HG03520 (cell line): ENCODE data around the gene DCAF12.
"Not testable (repeated sequence)": the region's sequence is repeated elsewhere in the genome, so short reads cannot be mapped to it uniquely, and the experiment has no call there.

Source experiments
- ATAC-seq: cut with Tn5 transposase; IDR thresholded peaks from one replicate; pipeline ENCODE4 v1.9.1; 2021; ENCODE audit warnings: mild to moderate bottlenecking, moderate library complexity; ENCODE audit not compliant: unreplicated experiment

The DCAF12 gene

DNA sequence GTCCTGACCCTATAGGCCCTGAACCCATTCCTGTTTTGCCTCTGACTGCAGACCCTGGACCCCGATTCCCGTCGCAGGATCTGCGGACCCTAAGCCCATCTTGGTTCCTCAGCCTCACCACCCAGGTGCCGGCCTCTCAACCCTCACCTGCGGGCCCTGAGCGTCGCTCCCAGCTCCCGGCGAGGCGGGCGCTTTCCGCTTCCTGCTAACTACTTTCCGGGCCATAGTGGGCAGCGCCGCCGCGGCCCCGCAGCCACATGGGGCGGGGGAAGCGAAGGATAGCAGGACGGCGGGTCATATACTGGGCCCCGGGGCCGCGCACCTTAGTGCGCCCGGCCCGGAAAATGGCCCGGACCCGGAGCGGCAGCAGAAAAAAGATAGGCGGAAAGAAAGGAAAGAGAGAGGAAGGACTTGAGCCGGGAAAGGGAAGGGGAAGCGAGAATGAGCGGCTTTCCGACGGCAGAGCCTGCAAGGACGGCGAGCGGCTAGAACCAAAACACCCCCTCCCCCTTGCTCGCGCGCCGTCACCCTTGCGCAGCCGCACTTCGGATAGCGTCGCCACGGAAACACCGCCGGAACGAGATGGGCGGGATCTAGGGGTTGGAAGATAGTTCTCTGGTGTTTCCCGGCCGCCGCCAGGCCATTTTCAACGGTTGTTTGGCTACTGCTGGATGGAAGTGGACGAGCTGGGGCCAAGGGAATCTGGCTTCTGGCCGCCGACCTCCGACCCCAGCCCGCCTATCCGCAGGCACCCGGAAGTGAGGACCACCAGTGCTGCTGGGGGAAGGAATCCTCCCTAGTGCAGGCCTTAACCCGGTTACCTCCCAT is at the start of gene DCAF12:
DCAF12 (minus strand) TSS at position 492 of the 828 bp plus-strand sequence; CDS start at position 225, 267 bp downstream.
- peak; percentile 71 for ATAC-seq

DNA sequence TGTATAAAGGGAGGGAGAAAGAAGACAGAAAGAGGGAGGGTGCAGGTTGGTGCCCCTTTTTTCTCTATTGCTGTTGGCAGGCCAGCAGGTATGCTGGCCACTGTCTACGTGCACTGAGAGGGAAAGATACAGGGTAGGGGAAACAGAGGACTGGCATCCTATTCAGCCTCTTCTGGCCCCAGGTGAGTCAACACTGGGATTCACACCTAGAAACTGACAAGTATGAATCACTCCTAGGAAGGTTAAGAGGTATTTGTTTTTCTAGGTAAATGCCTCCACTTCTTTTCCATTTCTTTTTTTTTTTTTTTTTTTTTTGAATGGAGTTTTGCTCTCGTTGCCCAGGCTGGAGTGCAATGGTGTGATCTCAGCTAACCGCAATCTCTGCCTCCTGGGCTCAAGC is 49.6 kb upstream of the DCAF12 start:
- no peak for ATAC-seq

DNA sequence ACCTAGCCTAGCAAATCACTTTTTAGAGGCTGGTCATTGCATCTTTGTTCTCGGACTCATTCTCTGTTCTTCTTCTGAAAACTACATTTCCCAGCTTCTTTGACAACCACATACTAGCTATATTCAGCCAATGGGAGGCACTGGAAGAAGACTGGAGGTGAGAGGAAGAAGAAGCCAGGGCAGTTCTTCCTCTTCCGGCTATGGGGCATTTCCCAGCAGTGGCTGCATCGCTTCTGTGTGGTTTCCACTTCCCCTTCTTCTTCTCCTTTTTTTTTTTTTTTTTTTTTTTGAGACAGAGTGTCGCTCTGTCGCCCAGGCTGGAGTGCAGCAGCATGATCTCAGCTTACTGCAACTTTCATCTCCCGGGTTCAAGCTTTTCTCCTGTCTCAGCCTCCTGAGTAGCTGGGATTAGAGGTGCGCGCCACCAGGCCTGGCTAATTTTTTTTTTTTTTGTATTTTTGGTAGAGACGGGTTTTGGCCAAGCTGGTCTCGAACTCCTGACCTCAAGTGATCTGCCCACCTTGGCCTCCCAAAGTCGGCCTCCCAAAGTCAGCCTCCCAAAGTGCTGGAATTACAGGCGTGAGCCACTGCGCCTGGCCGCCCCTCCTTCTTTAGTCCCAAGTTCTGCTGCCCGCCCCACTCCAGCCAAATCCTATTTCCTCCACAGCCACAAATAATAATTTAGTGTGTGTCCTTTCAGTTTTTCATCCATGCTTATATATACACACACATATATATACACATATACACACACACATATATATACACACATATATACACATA is 45.4 kb upstream of the DCAF12 start:
- ATAC-seq: no peak

DNA sequence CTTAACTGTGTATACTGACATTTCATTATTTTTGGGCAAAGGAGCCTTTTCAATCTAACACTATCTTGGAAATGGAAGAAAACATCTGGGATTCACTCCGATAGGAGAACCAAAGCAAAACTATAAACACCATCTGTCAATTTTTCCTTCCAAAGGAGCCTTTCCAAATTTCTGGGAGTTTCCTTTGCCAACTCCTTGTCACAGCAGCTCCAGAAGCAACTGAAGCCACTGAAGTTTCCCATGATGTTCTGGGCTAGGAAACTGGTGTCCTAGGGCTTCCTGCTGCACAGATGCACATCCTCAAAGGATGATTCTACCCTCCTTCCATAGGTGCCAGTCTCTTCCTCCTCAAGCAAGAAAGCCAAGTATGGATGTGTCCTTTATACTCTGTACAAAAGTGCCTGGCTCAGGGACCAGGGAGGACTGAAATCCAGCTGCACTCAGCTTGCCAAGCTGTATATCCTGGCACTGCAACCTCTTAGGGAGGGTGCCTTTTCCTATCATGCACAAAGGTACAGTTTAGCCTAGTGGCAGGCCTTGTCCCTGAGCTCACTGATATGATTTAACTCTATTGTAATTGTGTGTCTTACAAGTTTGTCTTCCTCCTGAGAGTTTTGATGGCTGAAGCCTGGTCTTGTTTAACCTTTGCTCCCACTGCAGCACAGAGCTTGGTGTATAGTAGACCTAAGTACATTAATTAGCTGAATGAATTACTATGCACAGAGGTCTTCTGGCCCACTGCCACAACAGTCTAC is 43.9 kb upstream of the DCAF12 start:
- ATAC-seq: no peak

DNA sequence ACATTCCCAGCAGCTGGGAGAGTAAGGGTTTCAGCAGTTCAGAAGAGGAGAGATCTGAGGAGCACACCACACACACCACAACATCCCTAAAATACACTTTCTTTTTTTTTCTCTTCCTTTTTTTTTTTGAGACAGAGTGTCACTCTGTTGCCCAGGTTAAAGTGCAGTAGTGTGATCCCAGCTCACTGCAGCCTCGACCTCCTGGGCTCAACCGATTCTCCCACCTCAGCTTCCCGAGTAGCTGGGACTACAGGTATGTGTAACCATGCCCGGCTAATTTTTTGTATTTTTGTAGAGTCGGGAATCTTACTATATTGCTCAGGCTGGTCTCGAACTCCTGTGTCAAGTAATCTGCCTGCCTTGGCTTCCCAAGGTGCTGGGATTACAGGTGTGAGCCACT is 42.6 kb upstream of the DCAF12 start:
- no peak for ATAC-seq

DNA sequence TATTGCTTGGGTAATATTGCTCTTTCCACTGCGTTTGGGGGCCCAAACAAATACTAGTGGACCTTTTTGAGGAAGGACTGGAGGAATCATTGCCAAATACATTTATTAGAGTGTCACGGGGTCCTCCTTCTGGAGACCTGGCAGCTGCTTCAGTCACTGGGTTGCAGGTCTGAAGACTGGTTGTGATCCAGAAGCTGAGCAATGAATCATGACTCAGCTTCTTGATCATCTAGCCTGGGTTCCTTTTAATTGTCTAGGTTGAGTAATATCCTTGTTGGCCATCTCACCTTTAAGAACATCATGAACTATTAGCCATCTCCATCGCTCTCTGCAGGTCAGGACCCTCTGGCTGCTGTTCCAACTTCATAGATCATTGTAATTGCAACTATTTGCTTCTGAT is 36.9 kb upstream of the DCAF12 start:
- ATAC-seq: no peak

DNA sequence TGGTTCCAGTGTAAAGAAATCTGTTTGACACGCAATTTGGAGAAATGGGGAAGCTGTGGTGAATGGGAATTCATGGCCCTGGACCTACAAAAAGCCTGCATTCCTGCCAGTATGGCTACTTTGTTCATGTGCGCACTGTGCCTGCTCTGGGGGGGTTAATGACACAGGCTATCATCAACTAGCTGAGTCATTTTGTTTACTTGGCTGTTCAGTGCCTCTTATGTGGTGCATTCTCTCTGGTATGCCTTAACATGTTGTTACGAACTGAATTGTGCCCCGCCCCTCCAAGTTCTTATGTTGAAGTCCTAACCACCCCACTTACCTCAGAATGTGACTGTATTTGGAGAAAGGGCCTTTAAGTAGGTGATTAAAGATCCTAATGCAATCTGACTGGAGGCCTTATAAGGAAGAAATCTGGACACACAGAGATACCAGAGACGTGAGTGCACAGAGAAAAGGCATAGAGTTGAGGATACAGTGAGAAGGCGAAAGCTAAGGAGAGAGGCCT is 31.9 kb upstream of the DCAF12 start:
- ATAC-seq: no peak

DNA sequence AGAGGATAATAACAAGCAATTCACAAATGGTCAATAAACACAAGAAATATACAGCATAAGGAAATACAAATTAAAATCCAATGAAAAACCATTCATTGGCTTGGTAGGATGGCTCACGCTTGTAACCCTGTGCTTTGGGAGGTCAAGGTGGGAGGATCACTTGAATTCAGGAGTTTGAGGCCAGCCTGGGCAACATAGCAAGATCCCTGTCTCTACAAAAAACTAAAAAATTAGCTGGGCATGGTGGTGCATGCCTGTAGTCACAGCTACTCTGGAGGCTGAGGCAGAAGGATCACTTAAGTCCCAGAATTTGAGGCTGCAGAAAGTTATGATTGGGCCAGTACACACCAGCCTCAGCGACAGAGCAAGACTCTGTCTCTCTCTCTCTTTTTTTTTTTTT is 31.4 kb upstream of the DCAF12 start:
- no peak for ATAC-seq

DNA sequence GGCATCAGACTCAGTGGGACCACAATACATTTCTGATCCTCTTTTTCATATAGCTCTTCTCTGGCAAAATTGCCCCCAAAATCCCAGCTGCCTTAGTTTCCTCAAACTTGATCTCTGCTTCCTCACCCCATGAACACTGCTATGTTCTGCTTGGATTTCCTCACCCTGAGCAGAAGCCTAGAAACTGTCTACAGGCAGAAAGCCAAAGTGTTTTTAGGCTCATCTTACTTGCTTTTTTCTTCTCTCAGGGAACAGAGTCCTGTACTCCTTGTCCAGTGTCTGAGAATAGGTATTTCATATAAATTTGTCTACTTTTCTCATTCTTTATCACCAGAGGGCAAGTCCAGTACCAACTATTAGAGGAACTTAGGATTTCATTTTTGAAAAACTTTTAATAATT is 30.8 kb upstream of the DCAF12 start:
- ATAC-seq: no peak

DNA sequence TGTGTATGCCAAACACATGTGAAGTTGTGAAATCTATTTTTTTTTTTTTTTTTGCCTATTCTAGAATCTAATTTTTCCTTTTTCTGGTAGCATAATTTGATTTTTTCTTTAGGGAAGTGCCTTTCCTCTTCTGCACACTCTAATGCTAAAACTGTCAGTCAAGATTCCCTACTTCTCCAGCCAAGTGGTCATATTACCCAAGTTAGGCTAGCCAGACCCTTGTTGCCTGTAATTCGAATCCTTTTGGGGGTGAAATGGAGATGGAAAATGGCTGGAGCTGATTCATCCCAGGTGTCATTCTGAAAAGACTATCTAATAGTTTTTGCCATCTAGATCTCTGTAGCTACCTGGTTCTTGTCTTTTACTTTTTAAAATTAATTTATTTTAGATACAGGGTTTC is 27.6 kb upstream of the DCAF12 start:
- ATAC-seq: no peak

DNA sequence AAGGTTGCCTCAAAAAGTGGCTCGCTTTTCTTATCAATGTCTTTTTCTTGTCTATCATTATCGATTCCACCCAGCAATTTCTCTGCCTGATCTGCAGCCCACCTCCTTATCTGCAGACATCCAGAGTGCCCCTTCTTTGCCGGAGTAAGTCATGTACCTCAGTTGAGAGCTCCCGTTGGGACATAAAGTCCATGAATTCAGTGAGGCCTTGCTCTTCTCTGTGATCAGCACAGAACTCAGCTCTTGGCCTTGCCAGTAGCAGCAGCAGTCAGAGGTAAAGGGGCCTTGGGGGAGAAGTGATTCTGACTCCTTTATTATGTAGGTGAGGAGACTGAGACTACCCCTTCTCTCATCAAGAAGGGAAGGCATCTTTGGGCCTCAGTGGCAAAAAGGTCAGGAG is 24.9 kb upstream of the DCAF12 start:
- ATAC-seq: no peak

DNA sequence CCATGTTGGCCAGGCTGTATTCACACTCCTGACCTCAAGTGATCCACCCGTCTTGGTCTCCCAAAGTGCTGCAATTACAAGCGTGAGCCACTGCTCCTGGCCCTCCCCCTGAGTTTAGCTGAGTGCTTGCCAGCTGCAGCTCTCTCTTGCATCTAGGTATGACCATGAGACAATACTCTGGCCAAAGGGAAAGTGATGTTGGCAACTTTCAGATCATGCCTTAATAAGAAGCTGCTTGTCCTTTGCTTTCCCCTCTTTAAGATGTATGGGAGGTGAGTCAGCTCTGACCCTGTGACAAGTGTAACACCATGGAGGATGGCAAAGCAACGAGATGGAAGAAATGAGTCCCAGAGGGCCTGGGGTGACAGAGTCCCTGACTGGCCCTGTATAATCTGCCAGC is 18.7 kb upstream of the DCAF12 start:
- ATAC-seq: no peak

DNA sequence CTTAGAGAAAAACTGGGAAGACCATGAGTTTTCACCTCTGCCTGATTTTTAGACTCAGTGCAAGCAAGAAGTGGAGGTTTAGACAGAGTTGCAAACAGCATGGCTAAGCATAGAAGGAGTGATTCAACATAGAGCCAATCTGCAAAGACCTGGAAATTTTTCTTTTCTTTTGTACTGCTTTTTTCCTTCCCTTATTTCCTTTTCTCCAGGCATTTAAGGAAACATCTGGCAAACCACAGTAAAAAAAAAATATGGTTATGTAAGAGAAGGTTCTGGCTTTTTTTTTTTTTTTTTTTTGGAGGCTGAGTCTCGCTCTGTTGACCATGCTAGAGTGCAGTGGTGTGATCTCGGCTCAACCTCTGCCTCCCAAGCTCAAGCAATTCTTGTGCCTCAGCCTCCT is 16.6 kb upstream of the DCAF12 start:
- ATAC-seq: no peak

DNA sequence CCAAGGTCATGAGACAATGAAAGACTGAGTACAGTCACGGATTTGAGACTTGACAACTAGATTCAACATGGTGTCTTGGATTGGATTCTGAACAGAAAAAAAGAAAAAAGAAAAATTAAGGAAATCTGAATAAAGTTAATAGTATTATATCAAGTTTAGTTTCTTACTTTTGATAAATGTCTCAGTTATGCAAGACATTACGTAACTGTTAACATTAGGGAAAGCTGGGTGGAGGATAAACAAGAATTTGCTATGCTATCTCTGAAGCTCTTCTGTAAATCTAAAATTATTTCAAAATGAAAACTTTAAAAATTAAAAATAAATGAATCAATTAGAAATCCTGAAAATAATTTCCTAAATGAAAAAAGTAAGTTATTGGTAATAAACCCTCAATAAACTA is 14.4 kb upstream of the DCAF12 start:
- no peak for ATAC-seq

DNA sequence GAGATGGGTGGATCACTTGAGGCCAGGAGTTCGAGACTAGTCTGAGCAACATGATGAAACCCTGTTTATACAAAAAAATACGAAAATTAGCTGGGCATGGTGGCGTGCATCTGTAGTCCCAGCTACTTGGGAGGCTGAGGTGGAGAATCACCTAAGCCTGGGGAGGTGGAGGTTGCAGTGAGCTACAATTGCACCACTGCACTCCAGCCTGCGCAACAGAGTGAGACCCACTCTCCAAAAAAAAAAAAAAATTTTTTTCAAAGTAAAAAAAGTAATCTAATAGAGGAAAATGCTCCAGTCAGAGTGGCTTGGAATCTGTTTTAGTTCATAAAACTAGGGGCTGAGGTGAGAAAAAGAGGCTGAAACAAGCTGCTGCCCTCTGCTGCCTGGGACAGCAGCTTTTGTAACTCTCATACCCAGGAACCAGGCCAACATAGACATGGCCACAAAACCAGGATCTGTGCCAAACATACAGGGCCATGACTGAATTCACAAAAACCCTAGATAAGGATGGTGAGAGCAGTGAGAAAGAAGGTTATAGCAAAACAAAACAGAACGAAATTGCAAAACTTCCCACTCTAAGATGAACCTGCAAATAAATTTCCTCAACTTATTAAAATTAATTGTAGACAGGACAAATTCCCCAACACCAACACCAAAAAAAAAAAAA is 13.1 kb upstream of the DCAF12 start:
- ATAC-seq: no peak

DNA sequence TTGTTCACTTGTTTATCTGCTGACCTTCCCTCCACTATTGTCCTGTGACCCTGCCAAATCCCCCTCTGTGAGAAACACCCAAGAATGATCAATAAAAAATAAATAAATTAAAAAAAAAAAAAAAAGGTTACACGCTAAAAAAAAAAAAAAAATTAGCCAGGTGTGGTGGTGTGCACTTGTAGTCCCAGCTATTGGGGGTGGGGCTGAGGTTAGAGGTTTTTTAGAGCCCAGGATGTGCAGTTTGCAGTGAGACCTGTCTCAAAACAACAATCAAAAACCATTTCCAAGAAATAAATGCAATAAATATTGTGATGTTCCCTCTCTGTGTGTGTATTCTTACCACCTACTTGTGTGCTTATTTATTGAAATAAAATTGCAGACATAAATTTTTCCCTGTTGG is 12.1 kb upstream of the DCAF12 start:
- not testable (repeated sequence) for ATAC-seq

DNA sequence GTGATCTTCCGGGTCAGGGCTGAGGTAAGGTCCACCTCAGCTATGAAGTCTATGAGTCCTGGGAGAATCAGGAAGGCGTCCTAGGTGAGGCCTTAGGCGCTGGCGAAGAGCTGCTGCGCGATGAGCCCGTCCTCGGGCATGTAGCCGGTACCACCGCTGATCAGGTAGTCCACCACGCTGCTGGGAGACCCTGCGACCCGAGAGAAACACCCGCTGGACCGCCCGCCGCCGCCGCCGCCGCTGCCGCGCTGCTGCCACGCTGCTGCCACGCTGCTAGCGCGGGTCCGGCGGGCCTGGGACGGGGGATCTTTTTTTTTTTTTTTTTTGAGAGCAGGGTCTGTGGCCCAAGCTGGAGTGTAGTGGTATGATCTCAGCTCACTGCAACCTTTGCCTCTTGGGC is 8.0 kb upstream of the DCAF12 start:
- no peak for ATAC-seq

DNA sequence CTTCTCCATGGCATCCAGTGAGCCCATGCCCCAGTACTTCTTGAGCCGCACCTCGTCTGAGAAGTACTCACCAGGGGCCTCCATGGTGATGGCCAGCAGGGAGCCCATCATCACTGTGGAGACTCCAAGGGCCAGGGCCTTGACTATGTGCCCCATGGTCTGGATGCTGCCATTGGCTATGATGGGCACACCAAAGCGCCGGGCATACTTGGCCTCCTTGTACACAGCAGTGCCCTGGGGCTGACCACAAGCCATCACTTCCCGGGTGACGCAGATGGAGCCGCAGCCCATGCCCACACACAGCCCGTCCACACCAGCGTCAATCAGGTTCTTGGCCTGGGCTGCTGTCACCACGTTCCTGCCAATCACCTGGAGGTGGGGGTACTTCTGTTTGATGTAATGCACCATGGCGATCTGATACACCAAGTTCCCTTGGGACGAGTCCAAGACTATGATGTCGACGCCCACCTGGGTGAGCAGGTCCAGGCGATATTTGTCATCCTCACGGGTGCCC is 7.0 kb upstream of the DCAF12 start:
- no peak for ATAC-seq

DNA sequence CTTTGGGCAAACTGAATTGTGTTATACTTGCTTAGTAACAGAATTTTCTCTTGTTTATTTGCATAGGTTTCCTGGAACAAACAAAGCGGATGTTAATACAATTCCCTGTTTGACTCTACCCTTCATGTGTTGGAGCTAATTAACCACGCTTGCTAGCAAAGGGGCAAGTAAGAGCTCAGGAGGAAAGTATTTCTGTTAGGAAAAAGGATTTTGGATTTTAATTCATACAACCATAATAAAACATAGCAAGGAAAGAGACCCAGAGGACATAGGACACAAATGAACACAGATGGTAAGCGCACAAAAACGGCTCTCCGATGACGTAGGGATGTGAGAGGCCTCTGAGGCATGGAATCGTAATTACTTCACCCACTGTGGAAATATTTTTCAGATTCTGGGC is 5.1 kb upstream of the DCAF12 start:
- ATAC-seq: no peak
